OCI-LY1 (cell line): ENCODE data around the gene FEV.

Experiments
- EZH2 ChIP-seq: fragments of 200-600 bp; sonication (generic), shearing (Covaris generic); IDR thresholded peaks from 2 replicates; pipeline ENCODE4 v1.8.0; 2017; ENCODE audit warnings: borderline replicate concordance, mixed run types, mild to moderate bottlenecking, antibody characterized with exemption, low read length, moderate library complexity, mixed read lengths
- TF ChIP-seq, protein P1 (sequence below): fragments of 200-600 bp; sonication (generic), shearing (Covaris generic); IDR thresholded peaks from 2 replicates; pipeline ENCODE4 v1.5.1; 2017; ENCODE audit warnings: mild to moderate bottlenecking, antibody characterized with exemption, low read length, moderate library complexity, mixed read lengths

DNA sequence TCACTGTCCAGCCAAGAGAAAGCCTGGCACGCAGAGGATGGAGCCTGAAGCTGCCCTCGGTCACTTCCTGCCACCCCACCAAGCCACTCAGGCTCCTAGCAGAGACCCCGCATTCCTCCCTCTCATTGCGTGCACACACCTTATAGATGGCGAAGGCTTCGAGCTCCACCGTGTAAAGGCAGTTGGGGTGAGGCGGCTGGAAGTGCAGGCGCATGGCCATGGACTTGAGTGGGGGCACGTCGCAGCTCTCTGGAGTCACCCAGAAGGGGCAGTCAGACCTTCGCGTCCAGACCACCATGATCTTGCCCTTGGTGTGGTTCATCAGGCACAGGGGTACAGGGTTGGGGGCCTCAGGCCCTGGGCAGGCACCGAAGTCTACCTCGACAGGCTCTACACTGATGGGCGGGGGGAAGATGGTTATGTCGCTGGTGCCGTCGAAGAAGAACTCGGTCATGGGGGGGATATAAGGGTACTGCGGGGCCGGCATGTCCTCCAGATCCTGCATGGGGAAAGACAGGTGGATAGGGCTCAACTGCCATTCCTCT is 42.6 kb upstream of the FEV start:
- TF ChIP-seq, protein P1, sequence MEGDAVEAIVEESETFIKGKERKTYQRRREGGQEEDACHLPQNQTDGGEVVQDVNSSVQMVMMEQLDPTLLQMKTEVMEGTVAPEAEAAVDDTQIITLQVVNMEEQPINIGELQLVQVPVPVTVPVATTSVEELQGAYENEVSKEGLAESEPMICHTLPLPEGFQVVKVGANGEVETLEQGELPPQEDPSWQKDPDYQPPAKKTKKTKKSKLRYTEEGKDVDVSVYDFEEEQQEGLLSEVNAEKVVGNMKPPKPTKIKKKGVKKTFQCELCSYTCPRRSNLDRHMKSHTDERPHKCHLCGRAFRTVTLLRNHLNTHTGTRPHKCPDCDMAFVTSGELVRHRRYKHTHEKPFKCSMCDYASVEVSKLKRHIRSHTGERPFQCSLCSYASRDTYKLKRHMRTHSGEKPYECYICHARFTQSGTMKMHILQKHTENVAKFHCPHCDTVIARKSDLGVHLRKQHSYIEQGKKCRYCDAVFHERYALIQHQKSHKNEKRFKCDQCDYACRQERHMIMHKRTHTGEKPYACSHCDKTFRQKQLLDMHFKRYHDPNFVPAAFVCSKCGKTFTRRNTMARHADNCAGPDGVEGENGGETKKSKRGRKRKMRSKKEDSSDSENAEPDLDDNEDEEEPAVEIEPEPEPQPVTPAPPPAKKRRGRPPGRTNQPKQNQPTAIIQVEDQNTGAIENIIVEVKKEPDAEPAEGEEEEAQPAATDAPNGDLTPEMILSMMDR: no peak
- no peak for TF ChIP-seq EZH2
